Subcutaneous adipose tissue (tissue), 4 donors: ENCODE measurements around the gene TRMT1L. TPM values are rescaled to one million over a fixed set of nuclear protein-coding genes. Genes with fewer than 3 reads are reported as not detected.

Source experiments
- CTCF ChIP-seq: fragments of 450-650 bp; IDR thresholded peaks from one replicate; pipeline ENCODE4 v1.5.1; 2016; ENCODE audit warnings: low read depth, mild to moderate bottlenecking, control low read depth, antibody characterized with exemption, moderate library complexity
- total RNA-seq, 4 donors: library from RNA; depleted of rRNA; stranded (reverse); fragments of >200 nt; gene quantifications; one replicate each; pipeline ENCODE4 v1.1.0, GENCODE V29; 2016

Gene TRMT1L
- total RNA-seq, 4 donors from 2014 or later, result 16.1 to 19.2 (median 18.4) TPM

- no peak for TF ChIP-seq CTCF
Measured at GRCh38 chr1:185075476-185075875, 81.3 kb downstream of the TRMT1L start.

GRCh38 chr1:185074307-185074706, 82.4 kb downstream of the TRMT1L start:
- no peak for TF ChIP-seq CTCF

GRCh38 chr1:185073725-185074124, 83.0 kb downstream of the TRMT1L start:
- no peak for TF ChIP-seq CTCF

GRCh38 chr1:185070051-185070450, 86.7 kb downstream of the TRMT1L start:
- TF ChIP-seq CTCF, result no peak

- TF ChIP-seq CTCF, result no peak
Measured at GRCh38 chr1:185069202-185069772, 87.5 kb downstream of the TRMT1L start.

GRCh38 chr1:185068341-185068740, 88.4 kb downstream of the TRMT1L start:
- no peak for TF ChIP-seq CTCF

Other genes with a start within 250 kb of the TRMT1L start
- 10 to 100 TPM; 12.1 to 22.1 (median 15.2) TPM for gene NIBAN1, start 182.4 kb downstream of the TRMT1L start, total RNA-seq
- 10 to 100 TPM in 3 of 4 donors, 1 to 10 TPM in 1; 9.2 to 22.1 (median 20.5) TPM for gene RNF2, start 111.4 kb downstream of the TRMT1L start, total RNA-seq
- gene SWT1, start 214 bp upstream of the TRMT1L start, total RNA-seq, result 10 to 100 TPM in 3 of 4 donors, 1 to 10 TPM in 1; 8.9 to 12.6 (median 10.6) TPM
- 100 to 1,000 TPM in 2 of 4 donors, 10 to 100 TPM in 2; 96.7 to 110 (median 103) TPM for gene IVNS1ABP, start 160.3 kb upstream of the TRMT1L start, total RNA-seq